ENCODE data around the gene RAB44. TPM values are rescaled to one million over a fixed set of nuclear protein-coding genes. Genes with fewer than 3 reads are reported as not detected.

The RAB44 gene
- total RNA-seq, 1 experiment from 2014 or later, result not detected

DNA sequence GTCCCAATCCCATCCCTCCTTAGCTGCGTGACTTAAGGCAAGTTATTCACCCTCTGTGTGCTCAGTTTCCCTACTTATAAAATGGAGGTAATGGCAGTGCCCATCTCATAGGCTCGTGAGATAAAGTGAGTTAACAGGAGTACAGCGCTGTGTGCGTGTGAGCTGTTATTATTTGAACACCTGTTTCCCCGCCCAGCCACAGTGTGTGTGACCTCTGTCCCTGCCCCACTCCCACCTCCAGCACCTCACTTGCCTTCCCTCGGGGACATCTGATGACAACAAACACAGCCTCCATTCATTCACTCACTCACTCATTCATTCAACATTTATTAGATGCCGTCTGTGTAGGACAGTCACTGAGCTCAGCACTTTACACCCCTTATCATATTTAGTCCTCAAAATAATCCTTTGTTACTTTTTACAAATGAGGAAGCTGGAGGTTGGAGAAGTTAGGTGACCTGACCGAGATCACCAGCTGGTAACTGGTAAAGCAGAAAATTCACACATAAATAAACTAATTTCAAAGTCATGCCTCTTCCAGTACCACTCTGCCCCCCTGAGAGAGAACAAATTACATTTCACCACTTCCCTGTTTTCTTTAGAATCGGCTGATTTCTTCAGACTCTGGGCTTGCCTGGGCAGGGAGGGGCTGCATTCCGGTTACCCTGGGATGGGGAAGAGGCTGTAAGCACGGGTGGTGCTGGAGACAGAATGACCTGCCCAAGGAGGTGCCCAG, 83.0 kb downstream of the RAB44 start:
- Histone ChIP-seq H3K79me2 (ENCODE audit: insufficient read depth, low read length) (no peaks in the 10 kb centered on the region), H3K14ac (ENCODE audit: insufficient read depth, low read length) (no peak overlapping the region), H3K4ac (ENCODE audit: low read depth, low read length) (no peak overlapping the region), H2BK12ac (ENCODE audit: insufficient read length, low read depth, low read length) (no peak overlapping the region), H2BK120ac (ENCODE audit: low read depth, low read length, poor library complexity, severe bottlenecking) (no peak overlapping the region), H3K4me1 (ENCODE audit: insufficient read depth, low read length) (no peaks in the 10 kb centered on the region; the same call in 1 of the 2 replicates), H2BK15ac (ENCODE audit: low read depth, low read length) (no peak overlapping the region), H2AFZ (ENCODE audit: low read length) (no peak overlapping the region), H3K23ac (ENCODE audit: insufficient read length, low read depth, low read length) (no peak overlapping the region), H3T11ph (ENCODE audit: low read length) (no peak overlapping the region), H2BK20ac (ENCODE audit: low read depth, low read length, poor library complexity, severe bottlenecking) (no peak overlapping the region), H3K4me2 (ENCODE audit: insufficient read depth, insufficient read length, low read length) (no peak overlapping the region), H3K27ac (ENCODE audit: insufficient read length, low read depth, low read length) (no peak overlapping the region), H3K9me3 (ENCODE audit: control insufficient read depth, low read depth, low read length) (no peaks in the 10 kb centered on the region), H4K5ac (ENCODE audit: insufficient read length, low read depth, low read length) (no peak overlapping the region), H4K20me1 (ENCODE audit: control insufficient read depth, insufficient read depth, insufficient read length) (no peaks in the 10 kb centered on the region), H4K8ac (replicated peaks; ENCODE audit: insufficient read length, low read depth, low read length) (no peak overlapping the region), H4K91ac (ENCODE audit: insufficient read length, low read depth, low read length) (no peak overlapping the region), H3K23me2 (ENCODE audit: insufficient read length, low read depth, low read length, poor library complexity, severe bottlenecking) (no peaks in the 10 kb centered on the region), H3K79me1 (ENCODE audit: insufficient read depth, low read depth, low read length, poor library complexity, severe bottlenecking) (no peaks in the 10 kb centered on the region), H2BK5ac (ENCODE audit: insufficient read length, low read length) (no peak overlapping the region), H3K9ac (ENCODE audit: extremely low read depth, insufficient read length, low read length) (no peak overlapping the region), H2AK5ac (ENCODE audit: insufficient read length, low read length) (no peak overlapping the region), H3K27me3 (ENCODE audit: insufficient read depth, low read length) (no peaks in the 10 kb centered on the region), H3K56ac (ENCODE audit: insufficient read length, low read depth, low read length) (no peak overlapping the region), H3K18ac (ENCODE audit: insufficient read length, low read depth, low read length) (no peak overlapping the region)
- TF ChIP-seq, protein P1, sequence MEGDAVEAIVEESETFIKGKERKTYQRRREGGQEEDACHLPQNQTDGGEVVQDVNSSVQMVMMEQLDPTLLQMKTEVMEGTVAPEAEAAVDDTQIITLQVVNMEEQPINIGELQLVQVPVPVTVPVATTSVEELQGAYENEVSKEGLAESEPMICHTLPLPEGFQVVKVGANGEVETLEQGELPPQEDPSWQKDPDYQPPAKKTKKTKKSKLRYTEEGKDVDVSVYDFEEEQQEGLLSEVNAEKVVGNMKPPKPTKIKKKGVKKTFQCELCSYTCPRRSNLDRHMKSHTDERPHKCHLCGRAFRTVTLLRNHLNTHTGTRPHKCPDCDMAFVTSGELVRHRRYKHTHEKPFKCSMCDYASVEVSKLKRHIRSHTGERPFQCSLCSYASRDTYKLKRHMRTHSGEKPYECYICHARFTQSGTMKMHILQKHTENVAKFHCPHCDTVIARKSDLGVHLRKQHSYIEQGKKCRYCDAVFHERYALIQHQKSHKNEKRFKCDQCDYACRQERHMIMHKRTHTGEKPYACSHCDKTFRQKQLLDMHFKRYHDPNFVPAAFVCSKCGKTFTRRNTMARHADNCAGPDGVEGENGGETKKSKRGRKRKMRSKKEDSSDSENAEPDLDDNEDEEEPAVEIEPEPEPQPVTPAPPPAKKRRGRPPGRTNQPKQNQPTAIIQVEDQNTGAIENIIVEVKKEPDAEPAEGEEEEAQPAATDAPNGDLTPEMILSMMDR (conservative IDR thresholded peaks at IDR 0.05), result no peak
- no CpG with 5 or more reads among the region's 11 CpGs for WGBS (ENCODE audit: extremely low coverage, insufficient read length, low lambda C conversion rate)
- DNase-seq, result no peak
- H3K4me1 Mint-ChIP-seq, result peaks cover 35 to 40% of the 10 kb centered on the region in 2 experiments
- H3K4me3 Mint-ChIP-seq, result peak overlapping the region in 1 of 2 experiments; percentile 50; a peak in 1 of 5 replicates
- H3K36me3 Mint-ChIP-seq (ENCODE audit: insufficient read depth in 1 of 3, low read depth in 3 of 3), result peaks cover 0 to 2% (median 0%) of the 10 kb centered on the region in 3 experiments; a peak in 1 of 7 replicates
- no peak overlapping the region for H3K27ac Mint-ChIP-seq
- peaks cover 5% of the 10 kb centered on the region for H3K27me3 Mint-ChIP-seq (ENCODE audit: low read depth)
- no peaks in the 10 kb centered on the region; a peak in 1 of 5 replicates for H3K9me3 Mint-ChIP-seq
